LNCaP clone FGC (cell line): ENCODE results near the gene GOT1.

Source experiments
- DNase-seq: peaks from one replicate; pipeline ENCODE4 v3.0.0-alpha.2; 2011; ENCODE audit warnings: low read depth
- H3K4me3 ChIP-seq: 2 replicates; pipeline ENCODE4 v1.5.1; 2011; ENCODE audit warnings: mild to moderate bottlenecking, low read depth, low read length, control low read depth
- TF ChIP-seq, protein P1 (sequence below): IDR thresholded peaks from 2 replicates; pipeline ENCODE4 v1.5.1; 2012; ENCODE audit warnings: mild to moderate bottlenecking; ENCODE audit not compliant: control insufficient read depth, insufficient read depth; ENCODE audit errors: extremely low read depth

The GOT1 gene

DNA sequence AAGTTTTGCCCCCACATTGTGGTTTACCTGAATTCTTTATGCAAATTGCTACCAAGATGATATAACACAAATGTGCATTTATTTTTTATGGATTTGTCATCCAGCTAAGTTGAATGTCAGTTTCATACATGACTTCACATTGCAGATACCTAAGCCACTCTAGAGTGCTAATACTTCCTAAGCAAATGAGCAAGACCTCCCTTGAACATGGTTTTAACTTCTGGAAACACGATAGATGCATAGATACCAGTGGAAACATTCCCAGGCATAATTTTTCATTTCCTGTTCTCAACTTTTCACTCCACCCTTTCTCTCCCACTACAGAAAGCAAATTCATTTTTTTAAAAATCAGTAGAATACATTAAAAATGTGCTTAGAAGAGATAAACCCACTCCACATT is 20.3 kb downstream of the GOT1 start:
- TF ChIP-seq, protein P1, sequence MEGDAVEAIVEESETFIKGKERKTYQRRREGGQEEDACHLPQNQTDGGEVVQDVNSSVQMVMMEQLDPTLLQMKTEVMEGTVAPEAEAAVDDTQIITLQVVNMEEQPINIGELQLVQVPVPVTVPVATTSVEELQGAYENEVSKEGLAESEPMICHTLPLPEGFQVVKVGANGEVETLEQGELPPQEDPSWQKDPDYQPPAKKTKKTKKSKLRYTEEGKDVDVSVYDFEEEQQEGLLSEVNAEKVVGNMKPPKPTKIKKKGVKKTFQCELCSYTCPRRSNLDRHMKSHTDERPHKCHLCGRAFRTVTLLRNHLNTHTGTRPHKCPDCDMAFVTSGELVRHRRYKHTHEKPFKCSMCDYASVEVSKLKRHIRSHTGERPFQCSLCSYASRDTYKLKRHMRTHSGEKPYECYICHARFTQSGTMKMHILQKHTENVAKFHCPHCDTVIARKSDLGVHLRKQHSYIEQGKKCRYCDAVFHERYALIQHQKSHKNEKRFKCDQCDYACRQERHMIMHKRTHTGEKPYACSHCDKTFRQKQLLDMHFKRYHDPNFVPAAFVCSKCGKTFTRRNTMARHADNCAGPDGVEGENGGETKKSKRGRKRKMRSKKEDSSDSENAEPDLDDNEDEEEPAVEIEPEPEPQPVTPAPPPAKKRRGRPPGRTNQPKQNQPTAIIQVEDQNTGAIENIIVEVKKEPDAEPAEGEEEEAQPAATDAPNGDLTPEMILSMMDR = no peak
- no peak overlapping the region for H3K4me3 ChIP-seq
- no peak for DNase-seq

DNA sequence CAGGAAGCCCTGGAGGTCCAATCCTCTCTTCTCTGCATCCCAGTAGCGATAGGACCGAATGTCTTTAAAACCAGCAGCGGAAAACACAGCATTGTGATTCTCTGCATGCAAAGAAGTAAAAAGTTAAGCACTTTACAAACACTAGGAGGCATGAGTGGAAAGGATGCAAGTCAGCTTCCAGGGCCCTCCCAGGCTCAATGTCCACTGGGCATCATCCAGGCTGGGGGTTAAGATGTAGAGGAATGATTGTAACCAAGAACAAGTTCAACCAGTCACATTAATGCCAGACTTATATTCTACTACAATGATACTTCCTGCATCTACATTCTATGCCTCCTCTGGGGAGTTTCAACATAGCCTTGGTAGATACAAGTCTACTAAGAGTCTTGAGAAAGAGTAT is 24.3 kb downstream of the GOT1 start:
- no peak for DNase-seq
- TF ChIP-seq, protein P1 = no peak

DNA sequence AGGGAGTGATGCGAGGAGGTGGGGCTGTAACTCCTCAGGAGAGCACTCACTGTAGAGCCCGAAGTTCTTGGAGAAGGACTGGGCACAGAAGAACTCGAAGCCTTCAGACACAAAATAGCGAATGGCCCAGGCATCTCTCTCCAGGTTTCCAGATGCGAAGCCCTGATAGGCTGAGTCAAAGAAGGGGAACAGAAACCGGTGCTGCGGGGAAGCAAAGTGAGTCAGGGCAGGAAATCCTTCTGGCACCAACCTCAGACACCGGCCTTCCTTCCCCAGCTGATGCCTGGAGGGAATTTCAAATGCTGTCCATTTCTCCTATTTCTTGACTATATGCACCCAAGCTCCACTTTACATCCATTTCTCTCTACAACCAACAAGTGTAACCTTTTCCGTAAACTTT is 26.8 kb downstream of the GOT1 start:
- TF ChIP-seq, protein P1 = no peak
- H3K4me3 ChIP-seq = no peak overlapping the region
- DNase-seq = no peak

More for the DNA sequence above, 24.3 kb downstream of the GOT1 start:
- H3K4me3 ChIP-seq = no peak overlapping the region

DNA sequence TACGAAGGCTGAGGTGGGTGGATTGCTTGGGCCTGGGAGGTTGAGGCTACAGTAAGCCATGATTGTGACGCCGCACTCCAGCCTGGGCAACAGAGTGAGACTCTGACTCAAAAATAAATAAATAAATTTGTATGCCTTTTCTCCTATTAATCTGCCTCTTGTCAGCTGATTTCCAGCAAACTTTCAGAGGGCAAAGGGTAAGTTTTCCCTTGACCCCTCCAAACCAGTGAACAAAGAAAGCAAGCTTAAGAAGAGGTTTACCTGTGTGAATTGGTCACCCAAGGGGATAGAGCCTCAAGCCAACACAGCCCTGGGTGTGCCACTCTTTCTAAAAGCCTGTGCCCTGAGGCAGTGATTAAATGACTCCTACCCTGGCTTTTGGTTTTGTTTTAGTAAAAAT is 30.8 kb downstream of the GOT1 start:
- TF ChIP-seq, protein P1 = no peak
- no peak overlapping the region for H3K4me3 ChIP-seq
- no peak for DNase-seq

DNA sequence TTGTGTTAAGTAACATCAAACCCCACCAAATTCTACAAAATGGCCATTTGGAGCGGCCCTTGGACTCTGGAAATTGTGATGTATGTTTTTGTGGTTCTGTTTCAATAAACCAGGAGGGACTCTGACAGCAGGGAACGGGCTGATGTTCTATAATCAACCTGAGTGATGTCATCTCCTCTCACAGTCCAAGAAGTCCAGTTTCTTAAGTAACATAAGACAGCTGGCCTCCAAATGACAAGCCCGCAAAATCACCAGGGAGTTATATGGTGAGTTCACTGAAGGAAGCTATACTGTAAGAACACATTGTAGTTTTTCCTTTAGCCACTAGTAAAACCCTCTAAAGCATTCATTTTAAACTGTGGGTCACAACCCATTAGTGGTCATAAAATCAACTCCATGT is 34.0 kb downstream of the GOT1 start:
- DNase-seq = peak; percentile 38
- TF ChIP-seq, protein P1 = no peak
- H3K4me3 ChIP-seq = no peak overlapping the region

DNA sequence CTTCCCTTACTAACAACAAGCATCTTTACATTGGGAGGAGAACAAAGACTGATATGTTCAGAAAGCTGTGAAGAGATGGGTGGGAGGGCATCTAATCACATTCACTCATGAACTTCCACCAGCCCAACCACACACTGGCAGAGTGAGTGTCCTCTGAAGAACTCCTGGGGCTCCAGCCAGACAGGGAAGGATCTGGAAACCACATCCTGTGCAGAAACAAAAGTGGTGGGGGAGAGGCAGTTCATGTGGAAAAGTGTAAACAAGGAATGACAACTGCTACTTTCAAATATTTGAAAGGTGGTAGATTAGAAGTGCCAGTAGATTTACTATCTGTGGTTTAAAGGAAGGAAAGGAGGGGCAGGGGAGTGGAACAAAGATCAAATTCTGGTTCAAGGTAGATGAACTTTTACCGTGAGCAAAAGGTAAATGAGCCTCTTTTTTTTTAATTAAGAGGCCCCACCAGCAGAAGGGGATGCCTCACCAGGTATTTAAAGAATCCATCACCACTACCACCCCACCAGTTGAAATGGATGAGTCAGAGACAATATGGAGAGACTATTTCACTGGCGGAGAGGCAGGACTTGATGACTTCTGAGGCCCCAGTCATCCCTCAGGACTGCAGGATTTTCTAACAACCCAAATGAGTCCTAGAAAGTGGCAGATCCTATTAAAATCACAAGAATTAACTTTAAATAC is 34.5 kb downstream of the GOT1 start:
- H3K4me3 ChIP-seq = no peak overlapping the region
- TF ChIP-seq, protein P1 = no peak
- peak; percentile 67 for DNase-seq

DNA sequence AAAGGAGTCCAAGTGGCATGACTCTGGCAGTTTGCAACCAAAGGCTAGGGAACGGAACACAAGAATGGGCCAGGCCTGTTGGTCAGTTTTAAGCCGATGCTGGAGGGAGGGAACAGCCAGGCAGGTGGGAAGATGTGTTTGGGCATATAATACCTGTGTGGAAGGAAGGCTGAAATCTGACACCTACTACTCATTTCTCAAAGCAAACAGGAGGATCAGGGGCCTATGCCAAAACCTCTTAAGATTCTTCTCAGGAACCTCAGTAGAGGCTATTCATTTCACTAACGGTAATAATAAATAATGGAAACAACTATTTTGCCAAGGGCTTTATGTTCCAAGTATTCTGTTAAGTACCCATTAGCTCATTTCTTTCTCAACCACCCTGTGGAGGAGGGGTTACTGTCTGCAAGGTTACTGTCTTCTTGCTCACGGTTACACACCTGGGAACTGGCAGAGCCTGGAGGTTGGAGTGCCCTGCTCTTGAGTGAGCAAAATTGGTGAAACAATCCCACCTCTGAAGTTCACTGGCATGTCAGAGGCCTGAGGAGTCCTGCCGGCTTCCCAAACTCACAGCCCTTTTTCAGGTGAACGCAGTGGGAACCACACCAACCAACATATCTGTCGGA is 35.5 kb downstream of the GOT1 start:
- DNase-seq = peak; percentile 86
- no peak overlapping the region for H3K4me3 ChIP-seq
- TF ChIP-seq, protein P1 = 0 out of 2 replicates have a peak, but pooled peaks have one; percentile 1
